ENCODE data around the gene BZW1. TPM values are rescaled to one million over a fixed set of nuclear protein-coding genes. Genes with fewer than 3 reads are reported as not detected.

Gene BZW1
- total RNA-seq, 1 donor from 2014 or later = 358 TPM

DNA sequence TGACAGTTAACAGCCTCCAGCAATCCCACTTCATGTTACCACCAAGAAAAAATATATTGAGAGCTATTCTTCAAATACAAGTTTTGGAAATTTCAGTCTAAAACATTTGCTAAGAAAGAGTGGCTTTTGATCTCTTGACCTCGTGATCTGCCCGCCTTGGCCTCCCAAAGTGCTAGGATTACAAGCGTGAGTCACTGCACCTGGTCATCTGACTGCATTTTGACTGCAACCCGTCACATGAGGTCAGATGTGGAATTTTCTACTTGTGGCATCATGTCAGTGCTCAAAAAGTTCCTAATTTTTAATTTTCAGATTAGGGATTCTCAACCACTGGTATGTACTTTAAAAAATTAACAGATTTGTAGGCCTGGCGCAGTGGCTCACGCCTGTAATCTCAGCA, 61.9 kb downstream of the BZW1 start:
- peak; percentile 31 for DNase-seq (ENCODE audit: low read depth)

Other genes with a start within 250 kb of the BZW1 start
- 4.9 and 5.9 TPM in 2 replicates for gene AOX1, start 225.9 kb upstream of the BZW1 start, total RNA-seq
- gene CLK1, start 52.7 kb downstream of the BZW1 start, total RNA-seq = 65.5 and 70.0 TPM in 2 replicates
- gene PPIL3, start 77.2 kb downstream of the BZW1 start, total RNA-seq = 36.3 and 42.3 TPM in 2 replicates
- 16.2 and 34.1 TPM in 2 replicates for gene NIF3L1, start 77.5 kb downstream of the BZW1 start, total RNA-seq
- 12.6 and 13.6 TPM in 2 replicates for gene ORC2, start 151.8 kb downstream of the BZW1 start, total RNA-seq